NCI-H510A treated with DMSO at 0.1 percent for 48 hours (cell line): Measurements from ENCODE around the gene FASN.

ENCODE experiments used
- DNase-seq: peaks from one replicate; lab custom pipeline; 2025; lab: John Stamatoyannopoulos, UW

FASN gene

GRCh38 chr17:82117139-82118090 lies 19.4 kb upstream of the FASN start:
- DNase-seq, result no peak

- no peak for DNase-seq
These were observed 18.2 kb upstream of the FASN start for GRCh38 chr17:82116246-82116645.

DNA sequence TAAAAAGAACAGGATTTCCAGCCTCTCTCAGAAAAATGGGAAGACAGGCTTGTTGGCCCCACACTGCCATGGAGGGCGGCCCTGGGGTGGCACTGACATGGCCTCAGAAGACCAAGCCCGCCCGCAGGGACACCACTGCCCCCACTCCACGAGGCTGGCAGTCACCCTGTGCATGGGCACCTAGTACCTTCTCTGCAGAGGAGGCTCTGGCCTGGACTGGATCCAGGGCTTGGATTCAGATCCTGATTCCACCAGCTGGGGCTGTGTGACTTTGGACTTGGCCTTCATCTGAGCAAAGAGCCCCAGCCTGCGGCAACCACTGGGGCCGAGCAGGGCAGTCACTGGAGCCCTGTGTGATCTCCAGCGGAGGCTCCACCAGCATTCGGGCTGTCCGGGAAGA lies 16.8 kb upstream of the FASN start:
- no peak for DNase-seq

DNA sequence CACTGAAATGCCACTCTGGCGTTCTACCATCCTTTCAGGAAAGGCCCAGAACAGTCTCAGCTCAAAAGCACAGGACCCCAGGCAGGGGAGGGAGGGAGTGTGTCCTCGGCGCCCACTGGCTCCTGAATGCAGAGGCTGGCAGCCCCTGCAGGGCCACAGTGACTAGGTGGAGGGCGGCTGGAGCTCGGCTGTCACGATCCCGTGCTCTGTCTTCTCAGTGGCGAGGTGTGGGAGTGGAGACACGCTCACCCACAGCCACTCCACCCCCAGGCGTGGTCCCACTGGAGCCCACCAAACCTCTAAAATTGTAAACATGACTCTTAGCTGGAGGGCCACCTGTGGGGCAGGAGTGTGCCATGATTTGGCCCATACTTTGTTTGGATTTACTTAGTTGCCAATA lies 16.4 kb upstream of the FASN start:
- DNase-seq, result no peak

GRCh38 chr17:82113941-82114340 lies 15.9 kb upstream of the FASN start:
- DNase-seq, result no peak

GRCh38 chr17:82113422-82113821 lies 15.4 kb upstream of the FASN start:
- DNase-seq, result no peak

DNA sequence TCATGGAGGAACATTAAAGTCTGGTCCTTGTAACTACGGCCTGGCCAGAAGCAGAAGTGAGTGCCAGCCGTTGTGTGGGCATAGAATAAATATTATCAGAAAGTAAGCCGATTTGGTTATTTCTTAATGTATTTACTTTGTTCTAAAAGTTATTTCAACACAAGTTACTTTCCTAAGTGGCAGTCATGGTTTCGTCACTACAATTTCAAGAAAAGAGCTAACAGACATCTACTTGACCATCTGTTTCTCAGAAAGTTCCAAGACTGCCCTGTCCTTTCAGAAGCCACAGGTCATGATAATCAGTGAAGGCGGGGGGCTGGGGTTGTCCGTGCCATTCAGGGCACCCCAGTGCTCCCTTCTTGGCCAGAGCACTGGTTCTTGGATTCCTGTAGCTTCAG lies 14.9 kb upstream of the FASN start:
- no peak for DNase-seq

DNA sequence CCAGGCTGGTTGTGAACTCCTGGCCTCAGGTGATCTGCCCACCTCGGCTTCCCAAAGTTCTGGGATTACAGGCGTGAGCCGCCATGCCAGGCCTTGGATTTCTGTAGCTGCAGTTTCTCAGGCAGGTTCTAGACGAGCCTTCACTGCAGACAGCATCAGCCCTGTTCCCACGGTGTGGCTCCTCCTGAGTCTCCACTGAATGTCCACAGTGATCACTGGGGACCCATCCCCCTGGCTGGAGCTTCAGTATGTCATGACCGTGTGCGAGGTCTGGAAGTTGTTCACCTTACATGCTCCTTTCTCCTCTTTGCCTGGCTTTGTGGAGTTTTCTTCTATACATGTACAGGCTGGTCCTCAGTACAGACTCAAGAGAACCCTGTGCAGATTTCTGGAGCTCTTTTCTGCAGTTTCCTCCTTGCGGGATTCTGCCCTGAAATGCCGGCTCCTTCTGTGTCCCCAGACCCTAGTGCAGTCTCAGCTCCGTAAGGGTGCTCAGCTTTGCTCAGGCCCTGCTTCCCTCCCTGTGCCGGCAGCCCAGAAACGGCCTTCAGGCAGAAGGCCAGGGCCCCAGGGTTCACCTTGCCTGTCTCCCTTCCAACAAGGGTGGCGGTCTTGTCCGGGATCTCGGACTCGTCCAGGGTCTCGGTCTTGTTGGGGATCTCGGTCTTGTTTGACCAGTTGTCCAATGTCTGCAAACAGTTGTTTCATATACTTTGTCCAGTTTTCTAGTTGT lies 14.3 kb upstream of the FASN start:
- DNase-seq, result no peak

DNA sequence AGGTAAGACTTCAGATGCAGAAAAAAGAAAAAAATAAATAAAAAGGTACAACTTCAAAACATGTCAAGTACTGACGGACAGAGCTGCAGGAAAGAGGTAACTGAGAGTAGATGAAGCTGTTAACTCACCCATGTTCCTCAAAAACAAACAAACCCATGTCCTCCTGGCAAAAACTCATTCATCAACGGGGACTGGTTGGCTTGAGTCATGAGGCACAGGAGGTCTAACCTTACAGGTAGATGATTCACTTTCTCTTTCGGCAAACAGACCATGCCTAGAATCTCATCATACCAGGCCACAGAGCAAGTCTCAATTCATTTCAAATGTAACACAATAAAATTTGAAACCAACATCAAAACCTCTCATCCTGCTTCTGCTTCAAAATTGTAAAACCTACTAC lies 12.3 kb upstream of the FASN start:
- peak; percentile 29 for DNase-seq

- no peak for DNase-seq
These were observed 11.0 kb upstream of the FASN start for GRCh38 chr17:82108961-82109475.

DNA sequence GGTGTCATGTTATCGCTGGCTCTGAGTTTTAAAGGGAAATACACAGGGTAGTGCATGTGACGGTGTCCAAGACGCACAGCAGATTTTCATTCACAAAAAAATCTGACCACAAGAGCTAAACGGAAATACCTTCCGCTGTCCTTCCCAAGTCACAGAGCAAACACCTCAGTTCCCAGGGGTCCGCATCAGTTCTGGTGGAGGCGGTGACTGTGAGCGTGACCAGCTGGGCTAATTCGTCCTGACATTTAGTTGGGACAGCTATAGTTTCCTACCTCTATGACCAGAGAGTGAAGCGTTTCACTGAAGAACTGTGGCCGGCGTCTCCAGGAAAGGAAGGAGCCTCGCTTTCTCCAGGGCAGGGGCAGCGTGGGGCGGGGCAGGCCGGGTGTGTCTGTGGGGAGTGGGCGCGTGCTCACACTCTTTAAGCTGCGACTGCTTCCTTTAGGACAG lies 10.5 kb upstream of the FASN start:
- no peak for DNase-seq

DNA sequence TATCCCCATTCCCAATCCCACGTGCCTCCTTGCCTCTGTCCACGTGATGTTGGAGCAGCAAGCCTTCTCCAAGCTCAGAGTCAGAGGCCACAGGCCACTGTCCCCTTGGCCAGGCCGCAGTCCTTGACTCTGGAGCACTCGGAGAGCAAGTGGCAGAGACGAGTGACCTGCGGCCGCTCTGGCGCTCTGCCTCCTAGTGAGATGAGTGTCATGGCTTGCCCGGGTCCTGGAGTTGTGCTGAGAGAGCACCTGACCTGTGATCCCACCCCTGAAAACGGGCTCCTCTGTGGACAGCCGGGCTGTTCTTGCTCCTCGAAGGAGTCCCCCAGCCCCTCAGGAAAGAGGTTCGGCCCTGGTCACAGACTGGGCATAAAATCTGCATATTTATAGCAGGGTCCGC lies 10.0 kb upstream of the FASN start:
- no peak for DNase-seq

DNA sequence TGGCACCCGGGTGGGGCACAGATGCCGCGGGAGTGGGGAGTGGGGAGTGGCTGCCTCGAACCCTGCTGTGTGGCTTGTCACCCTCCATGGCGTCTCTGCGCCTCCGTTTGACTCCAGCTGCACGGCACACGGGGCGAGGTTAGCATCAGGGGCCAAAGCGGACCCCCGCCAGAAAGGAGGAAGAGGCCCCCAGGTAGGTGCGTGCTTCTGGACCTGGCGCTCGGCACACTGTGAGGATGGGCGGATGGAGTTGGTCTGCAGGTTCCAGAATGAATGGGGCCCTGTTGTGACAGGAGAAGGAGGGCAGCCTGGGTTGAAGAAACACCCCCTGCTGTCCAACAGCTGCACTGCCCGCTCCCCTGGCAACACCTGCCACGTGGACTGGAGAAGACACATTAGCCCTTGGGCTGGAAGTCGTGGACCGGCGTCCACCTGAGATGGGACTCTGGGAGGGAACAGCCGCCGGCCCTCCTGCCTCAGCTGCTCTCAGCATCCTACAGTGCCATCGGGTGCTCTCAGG lies 9.4 kb upstream of the FASN start:
- no peak for DNase-seq

GRCh38 chr17:82106688-82107305 lies 8.8 kb upstream of the FASN start:
- DNase-seq, result no peak

GRCh38 chr17:82105882-82106687 lies 8.0 kb upstream of the FASN start:
- DNase-seq, result peak; percentile 87

GRCh38 chr17:82105417-82105881 lies 7.4 kb upstream of the FASN start:
- DNase-seq, result no peak

GRCh38 chr17:82104797-82105416 lies 6.9 kb upstream of the FASN start:
- DNase-seq, result no peak

DNA sequence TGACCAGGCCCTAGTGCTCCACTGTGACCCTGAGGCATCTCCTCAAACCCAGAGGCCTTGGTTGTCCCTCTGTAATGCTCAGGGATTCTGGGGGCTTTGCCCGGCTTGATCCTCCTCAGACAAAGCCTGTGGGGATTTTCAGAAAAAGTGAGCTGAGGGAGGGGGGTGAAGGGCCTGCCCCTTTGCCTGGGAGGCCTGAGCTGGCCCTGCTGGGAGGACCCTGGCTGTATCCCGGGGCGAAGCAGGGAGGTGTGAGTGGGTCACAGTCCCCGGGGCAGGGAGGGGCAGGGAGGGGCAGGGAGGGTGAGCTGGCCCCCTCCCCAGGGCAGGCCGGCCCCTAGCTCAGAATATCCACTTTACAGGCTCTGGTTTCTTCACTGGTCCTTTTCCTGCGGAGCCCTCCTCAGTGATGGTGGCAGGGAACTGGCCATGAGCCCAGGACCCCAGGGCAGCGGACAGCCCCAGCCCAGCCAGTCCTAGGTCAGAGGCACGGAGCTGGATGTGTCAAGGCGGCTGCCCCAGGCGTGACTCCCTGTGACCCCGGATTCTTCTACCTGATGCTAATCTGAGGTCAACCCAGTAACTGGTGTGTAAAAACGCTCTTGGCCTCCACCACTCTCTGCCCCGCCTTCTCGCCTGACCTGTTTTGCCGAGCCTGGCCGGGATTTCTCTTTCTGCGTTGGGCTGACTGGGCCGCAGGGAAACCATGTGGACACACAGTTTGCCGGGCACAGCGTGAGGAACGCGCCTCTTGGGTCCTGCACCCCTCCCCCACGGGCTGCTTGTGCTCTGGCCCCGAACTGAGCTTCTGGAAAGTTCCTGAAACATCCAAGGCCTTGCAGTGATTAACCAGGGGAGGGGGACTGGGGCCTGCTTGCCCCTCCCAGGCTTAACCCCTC lies 5.8 kb upstream of the FASN start:
- DNase-seq, result no peak

DNA sequence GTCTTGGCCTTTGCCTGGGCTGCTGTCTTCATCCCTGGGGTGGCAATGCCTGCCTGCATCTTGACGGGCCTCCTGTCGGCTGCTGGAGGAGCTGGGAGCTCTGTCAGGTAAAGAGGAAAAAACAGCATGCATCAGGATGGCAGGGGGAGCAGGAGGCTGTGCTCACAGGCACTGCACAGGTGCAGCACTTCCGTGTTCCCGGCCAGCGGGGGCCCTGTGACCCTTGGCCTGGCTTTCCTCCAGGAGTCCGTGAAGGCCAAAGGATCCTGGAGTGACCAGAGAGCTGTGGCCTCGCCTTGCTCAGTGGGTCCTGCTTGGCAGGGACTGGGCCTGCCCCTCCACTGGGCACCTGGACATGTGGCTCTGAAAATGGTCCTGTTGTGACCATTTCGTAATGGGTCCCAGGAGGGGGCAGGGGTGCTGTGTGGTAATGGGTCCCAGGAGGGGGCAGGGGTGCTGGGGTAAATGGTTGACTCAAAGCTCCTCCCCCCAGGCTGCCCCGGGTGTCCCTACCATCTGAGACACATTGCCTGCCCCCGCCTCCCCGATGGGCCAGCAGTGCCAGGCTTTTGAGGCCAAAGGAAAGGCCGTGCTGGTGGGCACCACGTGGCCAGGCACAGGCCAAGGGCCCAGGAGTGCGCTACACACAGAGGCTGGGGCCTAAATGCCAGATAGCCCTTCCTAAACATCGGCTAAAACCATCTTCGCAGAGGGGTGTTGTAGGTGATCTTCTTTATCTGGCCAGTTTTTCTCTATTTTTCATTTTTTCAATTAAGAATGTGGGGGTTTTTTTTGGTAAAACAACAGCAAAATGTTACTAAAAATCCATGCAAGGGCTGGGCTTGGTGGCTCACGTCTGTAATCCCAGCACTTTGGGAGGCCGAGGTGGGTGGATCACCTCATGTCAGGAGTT lies 4.0 kb upstream of the FASN start:
- no peak for DNase-seq
